GM19240 (cell line): ENCODE measurements around the gene ZIC4.

Source experiments
- DNase-seq: peaks from one replicate; pipeline ENCODE4 v3.0.0; 2011; ENCODE audit warnings: low spot score; ENCODE audit not compliant: insufficient read length

The ZIC4 gene

DNA sequence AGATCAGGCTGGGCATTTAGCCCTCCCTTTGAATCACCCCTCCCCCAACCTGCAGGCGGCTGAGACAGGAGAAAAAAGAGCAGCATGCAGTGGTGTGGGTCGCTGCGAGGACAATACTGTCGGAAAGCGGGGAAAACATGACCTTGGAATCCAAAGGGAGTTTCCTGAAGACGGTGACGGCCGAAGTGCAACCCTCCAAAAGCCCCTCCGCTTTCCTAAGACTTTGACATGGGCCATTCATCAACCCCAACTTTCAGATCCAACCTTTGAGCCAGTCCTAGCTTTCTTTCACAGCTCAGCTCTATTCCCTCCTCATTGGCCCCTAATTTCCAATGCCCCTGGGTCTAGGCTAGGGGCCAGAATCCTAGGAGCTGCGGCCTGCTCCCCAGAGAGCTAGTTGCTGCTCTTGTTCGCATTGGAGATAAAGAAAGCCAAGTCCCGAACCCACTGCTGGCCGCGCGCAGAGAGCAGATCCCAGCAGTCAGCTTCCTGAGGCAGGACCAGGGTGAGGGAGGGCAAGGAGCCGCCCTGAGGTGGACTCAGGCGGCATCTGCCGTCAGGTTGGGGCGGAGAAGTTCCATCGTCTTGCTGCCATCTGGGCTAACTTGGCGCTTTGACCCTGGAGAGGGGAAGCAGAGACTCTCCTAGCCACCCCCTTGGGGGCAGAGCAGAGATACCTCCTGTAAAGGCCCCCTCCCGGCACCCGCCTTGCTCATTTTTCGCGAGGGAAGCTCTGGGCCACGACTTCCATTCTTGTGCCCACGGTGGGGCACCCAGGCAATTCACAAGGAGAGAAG is 914 bp downstream of the ZIC4 start:
- DNase-seq: no peak

DNA sequence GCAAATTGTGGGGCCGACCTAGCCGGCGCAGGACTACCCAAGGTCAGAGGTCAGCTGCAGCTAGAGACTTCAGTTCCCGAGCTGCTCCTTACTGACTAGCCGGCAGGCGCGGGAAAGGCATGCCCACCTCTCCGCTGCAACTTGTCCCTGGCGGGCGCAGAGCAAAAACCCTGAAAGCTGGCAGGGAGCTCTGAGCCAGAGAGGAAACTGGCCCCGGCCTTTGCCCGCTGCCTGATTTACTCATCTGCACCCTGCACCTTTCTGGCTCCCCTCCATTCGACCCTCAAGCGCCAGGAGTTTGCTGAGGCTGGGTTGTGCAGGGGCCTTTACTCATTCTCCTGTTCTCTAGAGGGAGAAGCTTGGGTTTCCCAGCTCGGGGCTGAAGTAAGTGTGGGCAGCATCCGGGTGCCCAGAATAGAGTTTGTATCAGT is 1.5 kb downstream of the ZIC4 start:
- DNase-seq: no peak

DNA sequence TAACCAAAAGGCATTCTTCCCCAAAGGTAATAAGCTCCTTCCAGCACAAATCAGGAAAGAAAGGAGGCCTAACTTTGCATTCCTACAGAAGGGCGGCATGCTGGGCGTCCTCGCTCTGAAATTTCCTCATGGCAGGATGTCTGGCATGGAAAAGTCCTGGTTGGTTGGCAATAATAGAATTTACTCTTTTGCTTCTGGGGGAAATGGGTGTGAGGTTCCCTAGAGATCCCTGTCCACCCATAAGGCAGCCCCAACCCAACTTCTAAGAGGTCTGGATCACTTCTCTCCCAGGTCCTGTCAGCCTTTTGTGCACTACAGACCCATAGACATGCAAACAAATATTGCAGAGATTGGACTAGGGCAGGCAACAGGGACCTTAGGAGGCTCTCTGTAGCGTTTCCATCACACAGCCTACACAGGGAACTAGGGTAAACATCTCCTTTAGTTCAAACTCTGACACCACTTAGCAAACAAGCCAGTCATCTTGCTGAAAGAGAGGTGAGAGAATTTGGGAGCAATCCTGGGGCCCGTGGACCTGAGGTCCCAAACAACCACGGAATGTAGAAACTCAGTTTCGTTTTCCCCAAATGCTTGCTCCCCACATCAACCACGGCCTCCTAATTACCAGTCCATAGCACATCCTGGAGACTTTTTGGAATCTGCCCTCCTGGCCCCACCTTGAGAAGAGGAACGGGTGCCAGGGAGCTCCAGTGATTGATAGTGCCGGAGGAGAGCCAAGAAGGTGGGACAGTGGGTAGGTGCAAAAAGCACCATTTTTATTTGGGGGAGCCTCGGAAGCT is 2.1 kb downstream of the ZIC4 start:
- no peak for DNase-seq

- DNase-seq: no peak
These were observed 2.8 kb downstream of the ZIC4 start for GRCh38 chr3:147403511-147403910.

DNA sequence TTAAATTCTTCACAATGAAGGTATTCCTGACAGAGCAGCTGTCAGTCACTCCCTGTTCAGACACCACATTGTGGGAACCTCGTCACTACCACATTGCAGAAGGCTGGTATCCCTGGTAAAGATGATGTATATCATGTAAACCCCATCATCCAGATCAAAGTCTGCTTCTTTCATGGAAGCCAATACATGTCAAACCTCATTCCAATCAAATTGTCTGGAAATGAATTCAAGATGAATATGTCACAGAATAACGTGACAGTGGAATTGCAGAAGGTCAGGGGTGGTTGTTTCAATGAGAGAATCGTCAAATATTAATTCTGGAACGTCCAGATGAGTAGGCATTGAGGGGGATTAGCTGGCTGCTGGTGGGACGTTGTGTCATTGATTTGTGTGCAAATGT is 4.2 kb downstream of the ZIC4 start:
- no peak for DNase-seq

- DNase-seq: no peak
These were observed 4.9 kb downstream of the ZIC4 start for GRCh38 chr3:147401421-147401820.

GRCh38 chr3:147400999-147401398 is 5.3 kb downstream of the ZIC4 start:
- DNase-seq: no peak

DNA sequence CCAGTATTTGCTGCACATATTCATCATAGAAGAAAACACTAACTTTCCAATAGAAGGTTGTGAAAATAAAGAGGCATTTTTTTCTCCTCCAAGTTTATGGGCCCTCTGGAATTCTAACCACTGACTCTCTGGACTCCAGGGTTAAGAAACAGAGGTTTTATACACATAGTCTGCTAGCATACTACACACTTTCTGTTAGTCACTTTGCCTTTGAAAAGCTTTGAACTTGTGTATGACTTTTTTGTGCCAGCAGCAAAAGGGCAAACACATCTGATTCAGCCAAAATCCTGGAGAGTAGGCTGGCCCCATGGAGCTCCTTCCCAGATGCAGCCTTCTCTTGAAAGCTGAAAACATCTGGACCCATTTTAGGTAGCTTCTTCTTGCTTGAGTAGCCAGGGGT is 6.2 kb downstream of the ZIC4 start:
- DNase-seq: no peak

DNA sequence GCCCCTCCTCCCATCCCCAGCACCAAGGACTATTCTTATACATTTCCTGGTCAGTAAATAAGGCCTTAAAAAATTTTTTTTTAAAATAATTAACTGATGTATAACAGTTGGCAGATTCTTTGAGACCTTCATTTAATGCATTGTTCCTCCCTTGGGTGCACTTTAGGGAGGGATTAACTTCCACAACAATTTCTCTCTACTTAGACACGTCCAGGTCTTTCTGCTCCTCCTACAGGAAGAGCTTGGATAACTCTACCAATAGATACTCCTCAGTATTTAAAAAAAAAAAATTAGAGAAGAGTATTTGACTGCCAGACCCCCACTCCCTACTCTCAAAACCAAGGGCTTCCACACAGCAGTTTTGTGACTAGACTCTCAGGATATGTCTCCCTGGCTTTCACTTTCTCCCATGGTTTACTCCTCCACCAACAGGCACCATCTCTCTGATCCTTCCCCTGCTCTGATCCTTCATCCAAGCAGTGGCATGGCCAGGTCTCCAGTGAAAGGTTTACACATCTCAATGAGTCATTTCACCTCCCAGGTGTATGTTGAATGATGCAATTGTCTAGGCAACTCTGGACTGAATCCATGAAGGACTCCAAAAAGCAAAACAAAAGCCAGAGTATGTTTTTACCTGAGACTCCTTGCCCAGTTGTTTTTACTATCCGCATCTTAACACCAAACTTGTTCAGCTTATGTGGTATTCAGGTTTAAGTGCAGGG is 7.4 kb downstream of the ZIC4 start:
- no peak for DNase-seq

GRCh38 chr3:147397875-147398812 is 8.2 kb downstream of the ZIC4 start:
- no peak for DNase-seq

DNA sequence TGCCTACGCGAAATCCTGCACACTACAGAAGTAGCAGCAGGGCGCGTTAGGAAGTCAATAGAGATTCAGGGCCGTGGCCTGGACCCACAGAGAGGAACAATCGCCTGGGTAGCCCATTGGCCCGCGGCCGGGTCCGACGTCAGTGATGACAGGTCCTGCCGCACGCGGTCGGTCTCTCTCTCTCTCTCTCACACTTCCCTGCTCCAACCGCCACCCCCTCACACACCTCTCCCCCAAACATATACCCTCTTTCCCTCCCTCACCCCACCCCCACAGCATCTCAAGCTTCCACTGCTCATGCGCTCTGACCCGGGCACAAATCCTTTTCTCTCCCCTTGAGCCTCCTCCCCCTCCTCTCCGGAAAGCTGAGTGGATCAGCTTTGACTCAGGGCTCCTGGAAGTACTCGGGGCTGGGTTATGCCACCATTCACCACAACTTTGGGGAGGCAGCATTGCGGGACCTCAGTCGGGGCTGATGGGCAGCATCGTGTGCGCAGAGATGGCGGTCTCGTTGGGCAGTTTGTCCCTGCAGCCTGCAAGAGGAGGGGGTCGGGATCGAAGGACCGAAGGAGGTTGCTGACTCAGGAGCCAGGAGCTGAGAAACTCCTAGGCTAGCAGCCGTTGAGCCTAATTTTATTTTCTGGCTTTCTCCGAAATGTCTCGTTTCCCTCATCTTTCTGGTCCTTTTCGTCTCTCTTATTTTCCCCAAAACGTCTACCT is 9.0 kb downstream of the ZIC4 start:
- no peak for DNase-seq

DNA sequence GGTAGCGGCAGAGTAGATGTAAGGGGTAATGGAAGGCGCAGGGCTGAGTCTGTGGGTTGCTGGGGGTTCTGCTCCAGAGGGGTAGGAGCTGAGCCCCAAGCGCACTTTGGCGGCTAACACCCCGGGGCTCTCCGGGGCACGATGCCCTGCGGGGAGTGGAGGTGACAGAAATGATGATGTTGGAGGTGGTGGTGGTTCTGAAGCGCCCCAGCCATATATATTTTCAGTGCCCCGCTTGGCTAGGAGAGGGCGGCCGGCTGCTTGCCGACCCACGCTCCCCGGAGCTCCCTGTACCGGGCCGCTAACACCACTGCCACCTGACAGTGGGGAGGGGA is 9.7 kb downstream of the ZIC4 start:
- no peak for DNase-seq

DNA sequence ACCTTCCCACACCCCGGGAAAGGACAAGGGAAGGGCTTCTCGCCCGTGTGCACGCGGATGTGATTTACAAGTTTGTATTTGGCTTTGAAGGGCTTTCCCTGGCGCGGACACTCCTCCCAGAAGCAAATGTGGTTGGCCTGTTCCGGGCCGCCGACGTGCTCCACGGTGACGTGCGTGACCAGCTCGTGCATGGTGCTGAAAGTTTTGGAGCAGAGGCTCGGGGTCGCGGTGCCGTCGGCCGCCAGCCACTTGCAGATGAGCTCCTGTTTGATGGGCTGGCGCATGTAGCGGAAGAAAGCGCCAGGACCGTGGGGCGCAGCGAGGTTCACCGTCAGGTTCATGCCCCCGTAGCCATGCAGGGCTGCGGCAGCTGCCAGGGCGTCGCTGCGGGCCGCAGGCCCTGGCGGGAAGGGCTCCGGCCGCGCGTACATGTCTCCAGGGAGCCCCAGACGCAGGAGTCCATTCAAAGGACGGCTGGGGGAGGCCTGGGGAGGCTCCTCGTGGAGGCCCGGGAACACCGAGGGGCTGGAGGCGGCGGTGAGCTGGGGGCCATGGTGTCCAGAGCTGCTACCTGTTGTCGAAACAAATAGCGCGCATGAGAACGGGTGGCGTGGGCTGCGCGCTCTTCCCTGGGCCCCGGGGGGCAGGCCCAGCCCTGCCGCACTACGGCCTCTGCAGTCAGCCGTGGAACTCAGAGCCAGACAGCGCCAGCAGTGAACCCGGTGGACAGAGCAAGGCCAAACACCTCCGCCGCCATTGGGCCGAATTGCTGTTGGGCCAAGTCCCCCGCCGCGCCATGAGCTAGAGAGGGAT is 10.2 kb downstream of the ZIC4 start:
- no peak for DNase-seq

- no peak for DNase-seq
These were observed 11.5 kb downstream of the ZIC4 start for GRCh38 chr3:147394884-147395225.

- DNase-seq: no peak
These were observed 12.1 kb downstream of the ZIC4 start for GRCh38 chr3:147393943-147394883.

DNA sequence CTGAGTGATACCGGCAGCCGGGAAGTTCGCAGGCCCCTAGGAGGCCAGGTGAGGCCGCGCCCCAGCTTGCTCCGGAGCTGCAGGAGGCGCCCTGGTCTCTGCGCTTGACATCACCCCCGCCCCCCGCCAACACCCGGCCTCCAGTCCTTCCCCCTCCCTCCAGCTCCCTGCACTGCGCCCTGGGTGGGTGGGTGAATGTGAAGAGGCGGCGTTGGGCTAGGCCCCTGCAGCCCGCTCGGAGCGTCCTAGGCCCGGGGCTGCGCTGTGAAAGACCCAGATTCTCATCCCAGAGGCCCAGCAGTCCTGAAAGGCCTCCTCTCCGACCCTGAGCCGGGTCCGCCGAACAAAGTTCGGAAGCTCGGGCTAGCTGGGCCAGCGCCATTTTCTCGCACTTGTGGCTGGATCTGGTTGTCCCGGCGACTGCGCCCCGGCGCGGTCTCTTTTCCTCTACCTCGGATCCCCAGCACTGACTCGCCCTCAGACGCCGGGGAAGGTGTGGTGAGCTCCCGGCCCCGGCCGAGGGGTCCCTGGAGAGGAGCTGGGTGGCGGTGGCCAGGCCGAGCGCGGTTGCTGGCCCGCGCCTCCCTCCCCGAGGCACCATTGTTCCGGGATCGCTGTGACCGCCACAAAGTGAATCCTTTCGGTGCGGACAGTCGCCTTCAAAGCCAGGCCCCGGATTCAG is 12.9 kb downstream of the ZIC4 start:
- DNase-seq: no peak

DNA sequence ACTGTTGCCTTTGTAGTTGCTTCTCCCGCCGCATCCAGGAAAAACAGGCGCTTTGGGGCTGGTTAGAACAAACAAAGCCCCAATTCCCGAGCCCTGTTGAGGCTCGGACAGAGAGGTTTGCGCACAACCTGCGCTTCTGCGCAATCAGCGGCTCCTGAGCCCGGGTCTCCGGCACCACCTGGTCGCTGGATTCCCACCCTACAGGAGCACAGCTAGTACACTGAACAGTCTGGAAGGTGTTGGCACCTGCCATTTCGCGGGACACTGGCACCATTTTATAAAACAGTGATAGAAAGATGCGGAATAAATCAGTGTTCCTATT is 13.8 kb downstream of the ZIC4 start:
- DNase-seq: no peak
